Adipose tissue (tissue), 3 donors: ENCODE data around the gene IGSF6. TPM values are rescaled to one million over a fixed set of nuclear protein-coding genes. Genes with fewer than 3 reads are reported as not detected.

Source experiments
- H3K27ac ChIP-seq: one replicate; pipeline ENCODE4 v1.5.1; 2013; ENCODE audit warnings: low read depth, low read length
- WGBS, 3 donors: extraction: QIAGEN DNeasy Blood & Tissue Kit; methylation state at CpG; one replicate each; pipeline ENCODE4 v1.1.7; 2013; 5-methylcytosine and 5-hydroxymethylcytosine counted together
- polyA plus RNA-seq, 3 donors: library from polyadenylated mRNA; stranded (reverse); fragments of 200-250 nt; gene quantifications; one replicate each; pipeline ENCODE4 v1.2.3, GENCODE V29; 2013
- donor health status: healthy with polysubstance abuse.
- donor health status: Bipolar disorder and iron deficiency.
- donor health status: healthy.

IGSF6 gene
- polyA plus RNA-seq, 3 donors, result 0.32 to 4.6 (median 3.8) TPM

DNA sequence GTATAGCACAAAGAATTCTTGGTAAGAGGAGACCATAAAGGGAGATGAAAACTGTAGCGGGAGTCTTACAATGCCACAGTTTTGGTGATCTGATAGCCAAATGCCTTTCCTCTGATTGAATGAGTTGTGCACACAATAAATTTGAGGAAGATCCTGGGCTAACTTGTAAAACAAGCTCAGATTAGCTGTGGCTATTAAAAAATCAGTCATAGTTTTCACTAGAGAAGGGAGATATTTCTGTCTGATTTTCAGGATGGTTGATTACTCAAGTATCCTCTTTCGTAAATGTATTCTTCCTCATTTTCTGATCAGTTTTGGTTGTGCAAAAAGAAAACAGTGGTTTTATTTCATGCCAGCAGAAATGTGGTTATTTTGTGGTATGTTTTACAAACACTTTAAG is 62.1 kb downstream of the IGSF6 start:
- 55 to 87% (median 56%) methylated on average over 2 of the region's 2 CpGs for WGBS, 3 donors
- H3K27ac ChIP-seq, result no peak overlapping the region

- H3K27ac ChIP-seq, result no peak overlapping the region
- 73 to 84% (median 82%) methylated on average over 4 of the region's 4 CpGs for WGBS, 3 donors
Measured at GRCh38 chr16:21589551-21589950, 62.9 kb downstream of the IGSF6 start.

Other genes starting within 250 kb of the IGSF6 start
- 10 to 100 TPM; 25.3 to 72.7 (median 72.1) TPM for gene METTL9, start 53.0 kb downstream of the IGSF6 start, polyA plus RNA-seq
- under 1 TPM in 2 of 3 donors, not detected in 1; 0.03 to 0.34 TPM for gene OTOA, start 11.4 kb upstream of the IGSF6 start, polyA plus RNA-seq
- gene NPIPB4, start 205.1 kb upstream of the IGSF6 start, polyA plus RNA-seq, result 10 to 100 TPM; 12.2 to 16.0 (median 14.1) TPM